Neural crest cell (in vitro differentiated cells): ENCODE results near the gene FBXO21. TPM values are rescaled to one million over a fixed set of nuclear protein-coding genes. Genes with fewer than 3 reads are reported as not detected.

Experiments
- DNase-seq: peaks from one replicate; pipeline ENCODE4 v3.0.0; 2021; ENCODE audit warnings: low read depth, mixed read lengths, low spot score
- H3K27ac Mint-ChIP-seq: one replicate; pipeline ENCODE4 v1.8.0; 2021; ENCODE audit warnings: mild to moderate bottlenecking, mixed read lengths; ENCODE audit not compliant: unreplicated experiment
- H3K27me3 Mint-ChIP-seq: 2 replicates; pipeline ENCODE4 v1.8.0; 2021; ENCODE audit warnings: low read depth, mild to moderate bottlenecking, mixed read lengths
- H3K36me3 Mint-ChIP-seq: 2 replicates; pipeline ENCODE4 v1.8.0; 2021; ENCODE audit warnings: low read depth, mild to moderate bottlenecking, mixed read lengths
- H3K4me1 Mint-ChIP-seq: 2 replicates; pipeline ENCODE4 v1.8.0; 2021; ENCODE audit warnings: mixed read lengths
- H3K4me3 Mint-ChIP-seq: one replicate; pipeline ENCODE4 v1.8.0; 2021; ENCODE audit warnings: mild to moderate bottlenecking, mixed read lengths
- H3K9me3 Mint-ChIP-seq: 2 replicates; pipeline ENCODE4 v1.8.0; 2021; ENCODE audit warnings: mixed read lengths
- total RNA-seq: library from RNA; stranded (reverse); gene quantifications from 2 replicates; pipeline ENCODE4 v1.2.1, GENCODE V29; 2021
- TF ChIP-seq, protein P1 (sequence below): fragments of 200-600 bp; sonication (generic); conservative IDR thresholded peaks from 2 replicates; pipeline ENCODE4 v1.5.0; 2021; ENCODE audit warnings: antibody characterized with exemption, mild to moderate bottlenecking

Gene FBXO21
- total RNA-seq, 1 donor from 2014 or later = 60.3 TPM

DNA sequence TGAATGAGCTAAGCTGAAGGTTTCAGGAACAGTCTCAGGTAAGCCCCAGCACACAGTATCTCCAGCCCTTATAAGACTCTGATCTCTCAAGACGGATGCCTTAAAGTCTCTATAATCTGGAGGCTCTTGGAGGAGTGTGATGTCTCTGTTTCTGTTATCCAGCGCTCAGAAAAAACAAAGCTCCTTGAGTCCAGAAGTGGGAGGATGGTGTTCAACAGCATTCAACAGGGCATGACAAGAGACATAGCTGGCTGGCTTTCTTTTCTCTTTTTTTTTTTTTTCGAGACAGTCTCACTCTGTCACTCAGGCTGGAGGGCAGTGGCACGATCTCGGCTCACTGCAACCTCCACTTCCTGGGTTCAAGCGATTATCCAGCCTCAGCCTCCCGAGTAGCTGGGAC is 59.5 kb downstream of the FBXO21 start:
- H3K27me3 Mint-ChIP-seq = no peaks in the 10 kb centered on the region
- no peak overlapping the region for H3K27ac Mint-ChIP-seq
- H3K9me3 Mint-ChIP-seq = peaks cover 13% of the 10 kb centered on the region
- no peaks in the 10 kb centered on the region for H3K4me1 Mint-ChIP-seq
- no peak overlapping the region for H3K4me3 Mint-ChIP-seq
- H3K36me3 Mint-ChIP-seq = peaks cover 8% of the 10 kb centered on the region
- TF ChIP-seq, protein P1, sequence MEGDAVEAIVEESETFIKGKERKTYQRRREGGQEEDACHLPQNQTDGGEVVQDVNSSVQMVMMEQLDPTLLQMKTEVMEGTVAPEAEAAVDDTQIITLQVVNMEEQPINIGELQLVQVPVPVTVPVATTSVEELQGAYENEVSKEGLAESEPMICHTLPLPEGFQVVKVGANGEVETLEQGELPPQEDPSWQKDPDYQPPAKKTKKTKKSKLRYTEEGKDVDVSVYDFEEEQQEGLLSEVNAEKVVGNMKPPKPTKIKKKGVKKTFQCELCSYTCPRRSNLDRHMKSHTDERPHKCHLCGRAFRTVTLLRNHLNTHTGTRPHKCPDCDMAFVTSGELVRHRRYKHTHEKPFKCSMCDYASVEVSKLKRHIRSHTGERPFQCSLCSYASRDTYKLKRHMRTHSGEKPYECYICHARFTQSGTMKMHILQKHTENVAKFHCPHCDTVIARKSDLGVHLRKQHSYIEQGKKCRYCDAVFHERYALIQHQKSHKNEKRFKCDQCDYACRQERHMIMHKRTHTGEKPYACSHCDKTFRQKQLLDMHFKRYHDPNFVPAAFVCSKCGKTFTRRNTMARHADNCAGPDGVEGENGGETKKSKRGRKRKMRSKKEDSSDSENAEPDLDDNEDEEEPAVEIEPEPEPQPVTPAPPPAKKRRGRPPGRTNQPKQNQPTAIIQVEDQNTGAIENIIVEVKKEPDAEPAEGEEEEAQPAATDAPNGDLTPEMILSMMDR = no peak
- DNase-seq = no peak

DNA sequence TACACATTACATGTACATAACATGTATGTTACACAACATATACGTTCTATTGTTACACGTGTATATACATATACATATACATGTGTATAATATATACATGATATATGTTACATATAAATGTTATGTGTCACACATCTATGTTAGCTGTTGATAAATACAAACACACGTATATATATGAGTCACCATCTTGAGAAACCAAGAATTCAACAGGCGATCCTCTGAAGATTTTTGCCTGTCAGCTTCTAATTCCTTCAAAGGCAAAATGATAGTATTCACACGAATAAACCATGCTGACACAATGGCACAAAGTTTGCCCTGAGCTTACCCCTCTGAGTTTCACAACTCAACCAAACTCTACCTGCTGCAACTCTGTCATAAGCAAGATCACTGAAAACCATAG is 60.9 kb downstream of the FBXO21 start:
- no peaks in the 10 kb centered on the region for H3K27me3 Mint-ChIP-seq
- peaks cover 8% of the 10 kb centered on the region for H3K36me3 Mint-ChIP-seq
- no peak overlapping the region for H3K27ac Mint-ChIP-seq
- TF ChIP-seq, protein P1 = no peak
- H3K4me3 Mint-ChIP-seq = no peak overlapping the region
- no peaks in the 10 kb centered on the region for H3K4me1 Mint-ChIP-seq
- DNase-seq = no peak
- peaks cover 13% of the 10 kb centered on the region for H3K9me3 Mint-ChIP-seq

DNA sequence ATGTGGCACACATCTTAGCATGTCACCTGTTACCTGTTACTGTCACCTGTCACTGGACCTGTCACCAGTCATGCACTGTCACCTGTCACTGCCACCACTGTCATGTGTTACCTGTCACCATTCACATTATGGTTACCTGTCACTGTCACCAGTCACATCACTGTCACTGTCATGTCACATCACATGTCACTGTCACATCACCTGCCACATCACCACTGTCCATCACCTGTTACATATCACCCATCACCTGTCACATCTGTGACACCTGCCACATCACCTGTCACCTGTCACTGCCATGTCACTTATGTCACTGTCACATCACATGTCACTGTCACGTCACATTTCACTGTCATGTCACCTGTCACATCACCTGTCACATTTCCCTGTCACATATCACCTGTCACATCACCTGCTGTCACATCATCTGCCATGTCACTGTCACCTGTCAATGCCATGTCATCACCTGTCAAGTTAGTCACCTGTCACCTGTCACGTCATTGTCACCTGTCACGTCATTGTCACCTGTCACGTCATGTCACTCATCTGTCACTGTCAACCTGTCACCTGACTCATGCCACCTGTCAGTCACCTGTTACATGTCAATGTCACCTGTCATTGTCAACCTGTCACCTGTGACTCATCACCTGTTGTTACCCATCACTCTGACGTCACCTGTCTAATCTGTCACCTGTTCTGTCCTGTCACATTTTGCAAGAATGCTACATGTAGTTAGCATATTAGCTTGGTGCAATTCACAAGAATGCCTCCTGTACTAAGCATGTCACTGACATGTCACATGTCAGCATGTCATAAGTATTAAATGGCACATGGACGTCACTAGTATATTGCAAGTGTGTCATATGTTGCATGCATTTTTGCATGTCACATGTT is 62.1 kb downstream of the FBXO21 start:
- Mint-ChIP-seq H3K4me1 (no peaks in the 10 kb centered on the region), H3K27me3 (no peaks in the 10 kb centered on the region), H3K4me3 (no peak overlapping the region), H3K27ac (no peak overlapping the region), H3K36me3 (peaks cover 8% of the 10 kb centered on the region), H3K9me3 (peaks cover 13% of the 10 kb centered on the region)
- DNase-seq = no peak
- TF ChIP-seq, protein P1 = no peak

DNA sequence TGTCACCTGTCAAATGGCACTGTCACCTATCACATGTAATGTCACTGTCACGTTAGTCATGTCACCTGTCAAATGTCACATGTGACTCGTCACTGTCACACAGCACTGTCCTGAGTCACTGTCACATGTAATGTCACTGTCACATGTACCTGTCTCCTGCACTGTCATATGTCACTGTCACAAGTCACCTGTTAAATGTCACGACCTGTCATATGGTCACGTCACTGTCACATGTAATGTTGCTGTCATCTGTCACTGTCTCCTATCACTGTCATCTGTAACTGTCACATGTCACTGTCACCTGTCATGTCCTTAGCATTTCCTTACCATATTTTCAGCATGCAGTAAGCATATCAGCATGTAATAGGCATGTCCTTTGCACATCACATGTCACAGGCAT is 63.9 kb downstream of the FBXO21 start:
- Mint-ChIP-seq H3K9me3 (peaks cover 13% of the 10 kb centered on the region), H3K4me1 (peaks cover 4% of the 10 kb centered on the region), H3K27me3 (no peaks in the 10 kb centered on the region), H3K36me3 (peaks cover 8% of the 10 kb centered on the region), H3K27ac (no peak overlapping the region), H3K4me3 (no peak overlapping the region)
- TF ChIP-seq, protein P1 = no peak
- DNase-seq = no peak

DNA sequence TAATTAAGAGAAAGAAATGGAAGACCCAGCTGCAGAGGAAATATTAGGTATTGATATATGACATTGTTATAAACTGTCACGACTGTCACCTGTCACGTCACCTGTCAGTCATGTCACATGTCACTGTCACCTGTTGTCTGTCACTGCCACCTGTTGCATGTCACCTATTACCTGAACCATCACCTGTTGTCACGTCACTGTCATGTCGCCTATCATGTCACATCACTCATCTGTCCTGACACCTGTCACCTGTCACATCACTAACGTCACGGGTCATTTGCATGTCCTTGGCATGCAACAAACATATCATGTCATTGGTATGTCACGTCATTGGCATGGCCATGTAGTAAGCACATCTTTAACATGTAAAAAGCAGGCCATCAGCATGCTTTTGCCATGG is 64.5 kb downstream of the FBXO21 start:
- Mint-ChIP-seq H3K4me1 (peaks cover 4% of the 10 kb centered on the region), H3K4me3 (no peak overlapping the region), H3K27ac (no peak overlapping the region), H3K9me3 (peaks cover 13% of the 10 kb centered on the region), H3K36me3 (peaks cover 8% of the 10 kb centered on the region), H3K27me3 (no peaks in the 10 kb centered on the region)
- TF ChIP-seq, protein P1 = no peak
- no peak for DNase-seq
